Measurements from ENCODE around the gene EPN1. TPM values are rescaled to one million over a fixed set of nuclear protein-coding genes. Genes with fewer than 3 reads are reported as not detected.

EPN1 gene
- total and polyA plus RNA-seq, 7 donors = 22.8 to 162 (median 54.3) TPM

Small RNA genes lying within 50 kb of the gene (small RNA-seq; reads per million reads assigned to genes)
- 0 reads per million in 3 donors for gene AC010525.2

Other genes starting within 250 kb of the EPN1 start
- under 1 TPM in 3 of 4 donors, not detected in 1; 0.28 to 0.41 (median 0.36) TPM for gene SHISA7, start 231.9 kb upstream of the EPN1 start, total RNA-seq
- gene SHISA7, start 231.9 kb upstream of the EPN1 start, polyA plus RNA-seq = under 1 TPM in 1 of 3 donors, not detected in 2; 0.04 TPM
- 100 to 1,000 TPM in 2 of 4 donors, 10 to 100 TPM in 2; 90.3 to 114 (median 101) TPM for gene ISOC2, start 213.6 kb upstream of the EPN1 start, total RNA-seq
- gene ISOC2, start 213.6 kb upstream of the EPN1 start, polyA plus RNA-seq = 100 to 1,000 TPM; 147 to 173 (median 162) TPM
- gene C19orf85, start 210.5 kb upstream of the EPN1 start, total RNA-seq = not detected
- gene C19orf85, start 210.5 kb upstream of the EPN1 start, polyA plus RNA-seq = under 1 TPM in 1 of 3 donors, not detected in 2; 0.07 TPM
- 10 to 100 TPM in 1 of 4 donors, 1 to 10 TPM in 3; 1.4 to 15.0 (median 3.7) TPM for gene ZNF628, start 198.6 kb upstream of the EPN1 start, total RNA-seq
- gene ZNF628, start 198.6 kb upstream of the EPN1 start, polyA plus RNA-seq = 10 to 100 TPM in 1 of 3 donors, 1 to 10 TPM in 2; 1.8 to 10.1 (median 2.5) TPM
- 10 to 100 TPM in 1 of 4 donors, 1 to 10 TPM in 3; 6.4 to 10.5 (median 8.4) TPM for gene NAT14, start 190.0 kb upstream of the EPN1 start, total RNA-seq
- gene NAT14, start 190.0 kb upstream of the EPN1 start, polyA plus RNA-seq = 10 to 100 TPM in 1 of 3 donors, 1 to 10 TPM in 2; 1.4 to 13.7 (median 2.4) TPM
- gene SSC5D, start 186.8 kb upstream of the EPN1 start, total RNA-seq = 10 to 100 TPM in 3 of 4 donors, 1 to 10 TPM in 1; 9.9 to 66.7 (median 19.2) TPM
- 1 to 10 TPM in 2 of 3 donors, not detected in 1; 1.2 to 3.8 TPM for gene SSC5D, start 186.8 kb upstream of the EPN1 start, polyA plus RNA-seq
- not detected for gene SBK2, start 138.1 kb upstream of the EPN1 start, total RNA-seq
- not detected for gene SBK2, start 138.1 kb upstream of the EPN1 start, polyA plus RNA-seq
- gene SBK3, start 129.7 kb upstream of the EPN1 start, total RNA-seq = under 1 TPM in 1 of 4 donors, not detected in 3; 0.36 TPM
- gene SBK3, start 129.7 kb upstream of the EPN1 start, polyA plus RNA-seq = under 1 TPM in 1 of 3 donors, not detected in 2; 0.23 TPM
- gene ZNF579, start 94.4 kb upstream of the EPN1 start, total RNA-seq = 1 to 10 TPM; 1.4 to 3.0 (median 2.2) TPM
- 1 to 10 TPM in 2 of 3 donors, under 1 TPM in 1; 0.69 to 4.0 (median 1.8) TPM for gene ZNF579, start 94.4 kb upstream of the EPN1 start, polyA plus RNA-seq
- gene FIZ1, start 75.7 kb upstream of the EPN1 start, total RNA-seq = 1 to 10 TPM; 3.5 to 9.6 (median 9.1) TPM
- 1 to 10 TPM; 5.3 to 9.0 (median 7.2) TPM for gene FIZ1, start 75.7 kb upstream of the EPN1 start, polyA plus RNA-seq
- gene ZNF524, start 74.9 kb upstream of the EPN1 start, total RNA-seq = 10 to 100 TPM; 24.5 to 37.1 (median 31.3) TPM
- 10 to 100 TPM; 44.1 to 49.2 (median 45.5) TPM for gene ZNF524, start 74.9 kb upstream of the EPN1 start, polyA plus RNA-seq
- gene ZNF865, start 69.6 kb upstream of the EPN1 start, total RNA-seq = 1 to 10 TPM; 2.3 to 8.6 (median 3.4) TPM
- 1 to 10 TPM; 2.4 to 9.3 (median 3.0) TPM for gene ZNF865, start 69.6 kb upstream of the EPN1 start, polyA plus RNA-seq
- 1 to 10 TPM; 2.8 to 9.1 (median 3.7) TPM for gene ZNF784, start 50.7 kb upstream of the EPN1 start, total RNA-seq
- gene ZNF784, start 50.7 kb upstream of the EPN1 start, polyA plus RNA-seq = 1 to 10 TPM; 7.2 to 8.2 (median 7.2) TPM
- gene ZNF580, start 34.2 kb upstream of the EPN1 start, total RNA-seq = 10 to 100 TPM; 23.5 to 45.5 (median 31.1) TPM
- gene ZNF580, start 34.2 kb upstream of the EPN1 start, polyA plus RNA-seq = 10 to 100 TPM; 10.4 to 27.9 (median 13.8) TPM
- gene ZNF581, start 31.6 kb upstream of the EPN1 start, total RNA-seq = 10 to 100 TPM; 18.2 to 43.2 (median 24.5) TPM
- gene ZNF581, start 31.6 kb upstream of the EPN1 start, polyA plus RNA-seq = 10 to 100 TPM; 17.1 to 24.4 (median 23.4) TPM
- gene CCDC106, start 27.0 kb upstream of the EPN1 start, total RNA-seq = 10 to 100 TPM; 16.6 to 22.9 (median 20.2) TPM
- gene CCDC106, start 27.0 kb upstream of the EPN1 start, polyA plus RNA-seq = 10 to 100 TPM in 2 of 3 donors, 1 to 10 TPM in 1; 5.5 to 10.8 (median 10.0) TPM
- 10 to 100 TPM; 52.1 to 79.7 (median 65.4) TPM for gene U2AF2, start 20.2 kb upstream of the EPN1 start, total RNA-seq
- gene U2AF2, start 20.2 kb upstream of the EPN1 start, polyA plus RNA-seq = 100 to 1,000 TPM in 1 of 3 donors, 10 to 100 TPM in 2; 81.7 to 162 (median 86.9) TPM
- not detected for gene NLRP9, start 63.2 kb downstream of the EPN1 start, total RNA-seq
- not detected for gene NLRP9, start 63.2 kb downstream of the EPN1 start, polyA plus RNA-seq
- gene RFPL4A, start 83.9 kb downstream of the EPN1 start, total RNA-seq = not detected
- under 1 TPM in 1 of 3 donors, not detected in 2; 0.19 TPM for gene RFPL4A, start 83.9 kb downstream of the EPN1 start, polyA plus RNA-seq
- gene RFPL4AL1, start 93.9 kb downstream of the EPN1 start, total RNA-seq = not detected
- under 1 TPM in 1 of 3 donors, not detected in 2; 0.12 TPM for gene RFPL4AL1, start 93.9 kb downstream of the EPN1 start, polyA plus RNA-seq
- gene NLRP11, start 156.8 kb downstream of the EPN1 start, total RNA-seq = not detected
- under 1 TPM in 1 of 3 donors, not detected in 2; 0.04 TPM for gene NLRP11, start 156.8 kb downstream of the EPN1 start, polyA plus RNA-seq
- not detected for gene NLRP4, start 161.3 kb downstream of the EPN1 start, total RNA-seq
- under 1 TPM in 1 of 3 donors, not detected in 2; 0.17 TPM for gene NLRP4, start 161.3 kb downstream of the EPN1 start, polyA plus RNA-seq